Muscle layer of duodenum (tissue), 2 donors: ENCODE data around the gene NCAPG.
A peak's percentile ranks its signal among the peaks of the same experiment; 100 is the strongest.

Experiments used
- H3K27ac ChIP-seq: one replicate; pipeline ENCODE4 v1.7.0; 2013; ENCODE audit warnings: mild to moderate bottlenecking, low read length
- H3K27me3 ChIP-seq: one replicate; pipeline ENCODE4 v1.7.0; 2013; ENCODE audit warnings: low read depth, mild to moderate bottlenecking, control low read depth, low read length
- H3K36me3 ChIP-seq, 2 donors: one replicate each; pipeline ENCODE4 v1.7.0; 2013; ENCODE audit warnings: low read length in 2 of 2, control low read depth in 1 of 2, mild to moderate bottlenecking in 1 of 2; ENCODE audit not compliant: insufficient read depth in 2 of 2, control insufficient read depth in 1 of 2
- H3K4me1 ChIP-seq, 2 donors: one replicate each; pipeline ENCODE4 v1.7.0; 2013; ENCODE audit warnings: low read length in 2 of 2, mild to moderate bottlenecking in 2 of 2, control low read depth in 1 of 2, moderate library complexity in 1 of 2; ENCODE audit not compliant: insufficient read depth in 2 of 2, control insufficient read depth in 1 of 2
- H3K4me3 ChIP-seq, 2 donors: one replicate each; pipeline ENCODE4 v1.7.0; 2013; ENCODE audit warnings: low read length in 2 of 2, low read depth in 1 of 2, mild to moderate bottlenecking in 1 of 2
- H3K9me3 ChIP-seq, 2 donors: one replicate each; pipeline ENCODE4 v1.7.0; 2013; ENCODE audit warnings: low read length in 2 of 2, control low read depth in 1 of 2, mild to moderate bottlenecking in 1 of 2; ENCODE audit not compliant: control insufficient read depth in 1 of 2
- donor health status: healthy.

NCAPG gene, protein sequence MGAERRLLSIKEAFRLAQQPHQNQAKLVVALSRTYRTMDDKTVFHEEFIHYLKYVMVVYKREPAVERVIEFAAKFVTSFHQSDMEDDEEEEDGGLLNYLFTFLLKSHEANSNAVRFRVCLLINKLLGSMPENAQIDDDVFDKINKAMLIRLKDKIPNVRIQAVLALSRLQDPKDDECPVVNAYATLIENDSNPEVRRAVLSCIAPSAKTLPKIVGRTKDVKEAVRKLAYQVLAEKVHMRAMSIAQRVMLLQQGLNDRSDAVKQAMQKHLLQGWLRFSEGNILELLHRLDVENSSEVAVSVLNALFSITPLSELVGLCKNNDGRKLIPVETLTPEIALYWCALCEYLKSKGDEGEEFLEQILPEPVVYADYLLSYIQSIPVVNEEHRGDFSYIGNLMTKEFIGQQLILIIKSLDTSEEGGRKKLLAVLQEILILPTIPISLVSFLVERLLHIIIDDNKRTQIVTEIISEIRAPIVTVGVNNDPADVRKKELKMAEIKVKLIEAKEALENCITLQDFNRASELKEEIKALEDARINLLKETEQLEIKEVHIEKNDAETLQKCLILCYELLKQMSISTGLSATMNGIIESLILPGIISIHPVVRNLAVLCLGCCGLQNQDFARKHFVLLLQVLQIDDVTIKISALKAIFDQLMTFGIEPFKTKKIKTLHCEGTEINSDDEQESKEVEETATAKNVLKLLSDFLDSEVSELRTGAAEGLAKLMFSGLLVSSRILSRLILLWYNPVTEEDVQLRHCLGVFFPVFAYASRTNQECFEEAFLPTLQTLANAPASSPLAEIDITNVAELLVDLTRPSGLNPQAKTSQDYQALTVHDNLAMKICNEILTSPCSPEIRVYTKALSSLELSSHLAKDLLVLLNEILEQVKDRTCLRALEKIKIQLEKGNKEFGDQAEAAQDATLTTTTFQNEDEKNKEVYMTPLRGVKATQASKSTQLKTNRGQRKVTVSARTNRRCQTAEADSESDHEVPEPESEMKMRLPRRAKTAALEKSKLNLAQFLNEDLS

DNA sequence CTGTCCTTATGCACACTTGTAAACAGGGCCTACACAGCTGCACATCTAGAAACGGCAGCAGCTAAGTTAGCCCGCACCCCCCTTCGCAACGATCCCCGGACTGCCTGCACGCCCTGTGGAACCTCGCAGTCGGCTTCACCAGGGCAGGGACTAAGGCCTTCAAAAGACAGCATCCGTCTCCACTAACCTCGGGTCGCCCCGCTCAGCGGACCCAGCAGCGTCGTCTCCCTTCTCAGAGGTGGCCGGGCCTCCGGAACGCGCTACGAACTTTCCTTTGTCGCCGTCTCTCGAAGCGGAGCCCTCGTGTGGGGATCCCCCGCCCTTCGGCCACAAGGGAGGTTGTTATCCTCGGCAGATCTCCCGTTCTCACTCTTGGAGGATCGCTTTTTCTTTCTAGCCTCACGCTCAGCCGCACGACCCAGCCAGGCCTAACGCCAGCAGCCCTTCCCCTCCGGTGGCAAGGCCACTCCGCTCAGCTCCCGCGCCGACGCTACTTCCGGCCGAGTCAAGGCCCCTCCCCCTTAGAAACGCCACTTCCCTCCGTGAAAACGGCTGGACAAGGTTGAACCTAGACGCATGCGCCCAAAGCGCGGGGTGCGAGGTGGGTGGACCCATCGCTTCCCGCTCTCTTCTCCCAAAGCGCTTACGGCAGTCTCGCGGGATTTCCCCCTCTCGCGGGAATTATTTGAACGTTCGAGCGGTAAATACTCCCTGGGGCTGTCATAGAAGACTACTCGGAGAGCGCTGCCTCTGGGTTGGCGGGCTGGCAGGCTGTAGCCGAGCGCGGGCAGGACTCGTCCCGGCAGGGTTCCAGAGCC lies at the start of gene NCAPG, which contains the start of gene DCAF16:
NCAPG (plus strand) TSS at position 720 of the 818 bp plus-strand sequence. CDS start 99 bp downstream, outside the sequence.
DCAF16 (minus strand) TSS at position 498 of the 818 bp plus-strand sequence. CDS start 6,616 bp downstream, outside the sequence.
- Histone ChIP-seq H3K27me3 (no peaks in the 10 kb centered on the region), H3K27ac (peak within 1 kb of the TSS; percentile 98), H3K4me1 (peaks cover 18 to 36% of the 10 kb centered on the region in 2 donors), H3K4me3 (peak within 1 kb of the TSS; percentile 94 to 96), H3K36me3 (peaks cover 0 to 4% of the 10 kb centered on the region in 2 donors), H3K9me3 (no peaks in the 10 kb centered on the region)

DNA sequence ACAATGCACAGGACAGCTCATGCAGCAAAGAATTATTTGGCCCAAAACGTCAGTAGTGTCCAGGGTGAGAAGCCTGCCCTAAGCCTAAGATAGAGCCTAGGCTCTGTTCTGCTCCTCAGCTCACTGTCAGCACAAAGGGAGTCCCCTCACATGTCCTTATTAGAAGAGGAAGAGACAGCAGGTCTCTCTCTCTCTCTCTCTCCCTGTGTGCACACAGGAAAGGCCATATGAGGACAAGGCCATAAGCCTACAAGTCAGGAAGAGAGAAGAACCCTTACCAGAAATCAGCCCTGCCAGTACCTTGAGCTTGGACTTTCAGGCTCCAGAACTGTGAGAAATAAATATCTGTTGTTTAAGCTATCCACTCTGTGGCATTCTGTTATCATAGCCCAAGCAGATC lies 49.7 kb upstream of the NCAPG start:
- no peak overlapping the region for H3K27ac ChIP-seq
- H3K4me1 ChIP-seq, result no peaks in the 10 kb centered on the region
- H3K36me3 ChIP-seq, result no peaks in the 10 kb centered on the region
- H3K4me3 ChIP-seq, result no peak overlapping the region
- no peaks in the 10 kb centered on the region for H3K27me3 ChIP-seq
- H3K9me3 ChIP-seq, result no peaks in the 10 kb centered on the region

DNA sequence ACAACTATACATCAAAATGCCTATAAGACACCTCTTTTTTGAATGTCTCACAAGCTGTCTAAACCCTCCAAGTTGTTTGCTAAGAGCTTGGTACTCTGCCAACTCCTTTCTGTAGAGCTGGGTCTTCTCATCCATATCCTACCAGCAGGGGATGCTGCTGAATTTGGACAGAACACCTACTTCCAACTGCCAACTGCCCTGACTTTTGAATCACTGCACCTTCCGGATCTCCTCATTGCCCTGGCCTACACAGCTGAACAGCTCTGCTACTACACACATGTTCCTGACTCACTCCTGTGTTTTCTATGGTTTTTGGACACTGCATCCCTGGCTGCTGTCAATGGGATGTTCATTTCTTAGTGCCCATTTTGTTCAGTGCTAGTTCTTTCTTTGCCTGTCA lies 48.1 kb upstream of the NCAPG start:
- Histone ChIP-seq H3K27ac (no peak overlapping the region), H3K27me3 (no peaks in the 10 kb centered on the region), H3K4me3 (no peak overlapping the region), H3K9me3 (no peaks in the 10 kb centered on the region), H3K4me1 (no peaks in the 10 kb centered on the region), H3K36me3 (no peaks in the 10 kb centered on the region)

DNA sequence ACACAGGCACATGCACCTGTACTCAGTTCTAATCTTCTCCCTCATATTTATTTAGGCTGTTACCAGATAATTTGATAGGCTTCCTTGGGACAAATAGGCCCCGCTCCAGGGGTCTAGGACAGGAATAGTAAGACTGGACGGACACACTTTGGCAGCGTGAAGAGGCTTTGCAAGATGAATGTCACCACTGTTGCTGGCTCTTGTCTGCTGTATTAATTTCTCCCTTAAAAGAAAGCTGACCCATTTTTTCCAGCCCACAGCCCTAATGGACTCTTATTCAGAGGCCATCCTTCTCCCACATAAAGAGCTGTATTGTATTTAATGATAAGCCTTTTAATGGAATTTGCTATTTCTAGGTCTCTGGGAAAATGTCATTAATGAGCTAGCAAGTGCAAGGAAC lies 47.4 kb upstream of the NCAPG start:
- H3K27ac ChIP-seq, result no peak overlapping the region
- H3K36me3 ChIP-seq, result no peaks in the 10 kb centered on the region

DNA sequence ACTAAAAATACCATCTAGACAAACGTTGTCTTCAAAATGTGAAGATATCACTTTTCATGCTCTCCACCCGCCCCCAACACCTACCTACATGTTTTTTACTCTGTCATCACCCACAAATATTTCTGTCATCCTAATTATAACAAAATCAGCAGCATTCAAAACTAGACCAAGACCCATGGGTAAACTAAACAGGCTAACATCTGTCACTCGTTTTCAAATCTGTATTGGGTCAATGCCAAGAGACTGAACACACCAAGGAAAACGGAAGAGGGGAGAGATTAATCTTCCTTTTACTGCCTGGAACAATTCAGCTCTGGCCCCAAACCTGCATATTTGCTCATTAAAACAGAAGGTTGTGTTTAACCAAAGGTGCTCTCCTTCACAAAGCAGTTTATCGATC lies 46.8 kb upstream of the NCAPG start:
- Histone ChIP-seq H3K4me1 (no peaks in the 10 kb centered on the region), H3K27me3 (no peaks in the 10 kb centered on the region), H3K4me3 (no peak overlapping the region), H3K36me3 (no peaks in the 10 kb centered on the region), H3K9me3 (no peaks in the 10 kb centered on the region), H3K27ac (no peak overlapping the region)

More for the DNA sequence above, 47.4 kb upstream of the NCAPG start:
- Histone ChIP-seq H3K4me1 (no peaks in the 10 kb centered on the region), H3K27me3 (no peaks in the 10 kb centered on the region), H3K4me3 (no peak overlapping the region), H3K9me3 (no peaks in the 10 kb centered on the region)

DNA sequence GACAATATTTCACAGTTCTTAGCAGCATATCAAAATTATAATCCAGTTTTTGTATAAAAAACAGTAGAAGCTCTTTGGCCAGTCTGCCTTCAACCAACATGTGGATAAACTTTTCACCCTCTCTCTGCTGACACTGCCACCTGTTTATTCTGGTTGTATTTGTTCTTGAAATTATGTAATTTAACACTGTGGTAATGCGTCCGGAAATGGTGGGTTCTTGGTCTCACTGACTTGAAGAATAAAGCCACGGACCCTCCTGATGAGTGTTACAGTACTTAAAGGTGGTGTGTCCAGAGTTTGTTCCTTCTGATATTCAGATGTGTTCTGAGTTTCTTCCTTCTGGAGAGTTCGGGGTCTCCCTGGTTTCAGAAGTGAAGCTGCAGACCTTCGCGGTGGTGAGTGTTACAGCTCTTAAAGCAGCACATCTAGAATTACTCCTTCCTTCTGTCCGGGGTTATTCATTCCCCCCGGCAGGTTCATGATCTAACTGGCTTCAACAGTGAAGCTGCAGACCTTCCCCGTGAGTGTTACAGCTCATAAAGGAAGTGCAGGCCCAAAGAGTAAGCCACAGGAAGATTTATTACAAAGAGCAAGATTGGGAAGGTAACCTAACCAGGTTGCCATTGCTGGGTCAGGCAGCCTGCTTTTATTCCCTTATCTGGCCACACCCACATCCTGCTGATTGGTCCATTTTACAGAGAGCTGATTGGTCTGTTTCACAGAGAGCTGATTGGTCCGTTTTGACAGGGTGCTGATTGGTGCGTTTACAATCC lies 45.1 kb upstream of the NCAPG start:
- Histone ChIP-seq H3K4me3 (no peak overlapping the region), H3K27me3 (no peaks in the 10 kb centered on the region), H3K36me3 (no peaks in the 10 kb centered on the region), H3K9me3 (no peaks in the 10 kb centered on the region), H3K4me1 (no peaks in the 10 kb centered on the region), H3K27ac (no peak overlapping the region)

DNA sequence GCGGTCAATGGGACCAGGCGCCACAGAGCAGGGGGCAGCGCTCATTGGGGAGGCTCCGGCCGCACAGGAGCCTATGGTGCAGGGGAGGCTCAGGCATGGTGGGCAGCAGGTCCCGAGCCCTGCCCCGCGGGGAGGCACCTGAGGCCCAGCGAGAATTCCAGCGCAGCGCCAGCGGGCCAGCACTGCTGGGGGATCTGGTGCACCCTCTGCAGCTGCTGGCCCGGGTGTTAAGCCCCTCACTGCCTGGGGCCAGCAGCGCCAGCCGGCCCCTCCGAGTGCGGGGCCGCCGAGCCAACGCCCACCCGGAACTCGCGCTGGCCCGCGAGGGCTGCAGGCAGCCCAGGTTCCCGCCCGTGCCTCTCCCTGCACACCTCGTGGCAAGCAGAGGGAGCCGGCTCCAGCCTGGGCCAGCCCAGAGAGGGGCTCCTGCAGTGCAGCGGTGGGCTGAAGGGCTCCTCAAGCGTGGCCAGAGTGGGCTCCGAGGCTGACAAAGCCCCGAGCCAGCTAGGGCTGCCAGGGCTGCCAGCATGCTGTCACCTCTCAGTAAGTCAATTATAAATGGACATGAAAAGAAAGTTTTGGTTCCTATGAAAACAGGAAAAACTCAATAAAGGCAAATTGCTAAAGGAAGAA lies 43.8 kb upstream of the NCAPG start:
- Histone ChIP-seq H3K36me3 (no peaks in the 10 kb centered on the region), H3K27me3 (no peaks in the 10 kb centered on the region), H3K27ac (no peak overlapping the region), H3K9me3 (no peaks in the 10 kb centered on the region), H3K4me1 (no peaks in the 10 kb centered on the region), H3K4me3 (no peak overlapping the region)

DNA sequence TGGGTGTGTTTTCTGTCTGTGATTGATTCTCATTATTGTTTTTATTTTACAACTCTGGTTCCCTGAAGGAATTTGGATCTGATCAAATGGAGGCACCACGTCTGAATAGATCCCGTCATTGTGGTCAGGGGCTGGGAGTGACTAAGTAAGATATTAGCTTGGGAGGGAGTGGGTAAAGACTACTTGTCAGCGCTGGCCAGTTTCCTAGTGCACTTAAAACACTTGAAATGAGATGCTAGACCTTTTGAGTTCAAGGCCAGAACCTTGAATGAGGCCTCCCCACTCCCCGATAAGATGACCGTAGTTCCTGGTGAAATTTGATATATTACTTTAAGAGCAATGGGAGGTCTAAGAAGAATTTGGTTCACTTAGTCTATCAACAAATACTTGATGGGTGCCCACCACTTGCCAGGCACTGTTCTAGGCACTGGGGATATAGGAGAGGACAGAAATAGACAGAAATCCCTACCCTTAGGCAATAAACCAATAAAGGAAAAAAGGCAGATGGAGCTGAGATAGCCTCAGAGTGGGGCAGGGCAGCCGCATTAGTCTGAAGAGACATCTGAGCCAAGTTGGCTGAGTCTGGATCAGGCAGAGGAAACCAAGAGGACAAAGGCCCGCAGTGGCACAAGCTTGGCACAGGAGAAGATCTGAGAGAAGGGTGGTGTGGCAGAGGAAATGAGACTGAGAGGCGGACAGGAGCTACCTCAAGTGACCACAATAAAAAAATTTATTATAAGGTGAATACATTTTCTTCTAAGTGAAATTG lies 41.2 kb upstream of the NCAPG start:
- H3K27me3 ChIP-seq, result no peaks in the 10 kb centered on the region
- H3K4me3 ChIP-seq, result no peak overlapping the region
- H3K36me3 ChIP-seq, result no peaks in the 10 kb centered on the region
- no peaks in the 10 kb centered on the region for H3K4me1 ChIP-seq
- H3K9me3 ChIP-seq, result no peaks in the 10 kb centered on the region
- H3K27ac ChIP-seq, result no peak overlapping the region

DNA sequence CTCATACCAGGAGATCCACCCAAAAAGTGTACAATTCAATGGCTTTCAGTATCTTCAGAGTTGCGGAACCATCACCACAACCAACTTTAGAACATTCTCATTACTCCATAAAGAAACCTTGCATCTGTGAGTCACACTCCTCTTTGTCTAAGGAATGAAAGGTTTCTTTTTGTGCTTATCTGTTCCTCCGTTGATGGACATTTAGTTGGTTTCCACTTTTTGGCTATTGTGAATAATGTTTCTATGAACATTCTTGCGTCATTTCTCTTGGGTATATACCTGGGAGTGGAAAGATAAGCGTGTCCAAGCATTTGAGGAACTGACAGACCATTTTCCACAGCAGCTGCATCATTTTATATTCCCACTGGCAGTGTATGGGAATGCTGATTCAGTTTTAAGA lies 39.9 kb upstream of the NCAPG start:
- Histone ChIP-seq H3K4me3 (no peak overlapping the region), H3K27ac (no peak overlapping the region), H3K36me3 (no peaks in the 10 kb centered on the region), H3K27me3 (no peaks in the 10 kb centered on the region), H3K4me1 (no peaks in the 10 kb centered on the region), H3K9me3 (no peaks in the 10 kb centered on the region)
